GM10266 (cell line): ENCODE data around the gene MAP4K2.

ENCODE experiments used
- DNase-seq: peaks from one replicate; pipeline ENCODE4 v3.0.0; 2012; ENCODE audit errors: extremely low spot score
- TF ChIP-seq, protein P1 (sequence below): IDR thresholded peaks from 2 replicates; pipeline ENCODE4 v1.5.1; 2012; ENCODE audit warnings: mild to moderate bottlenecking, low read depth; ENCODE audit not compliant: control insufficient read depth, insufficient read depth; ENCODE audit errors: missing control alignments

The MAP4K2 gene

DNA sequence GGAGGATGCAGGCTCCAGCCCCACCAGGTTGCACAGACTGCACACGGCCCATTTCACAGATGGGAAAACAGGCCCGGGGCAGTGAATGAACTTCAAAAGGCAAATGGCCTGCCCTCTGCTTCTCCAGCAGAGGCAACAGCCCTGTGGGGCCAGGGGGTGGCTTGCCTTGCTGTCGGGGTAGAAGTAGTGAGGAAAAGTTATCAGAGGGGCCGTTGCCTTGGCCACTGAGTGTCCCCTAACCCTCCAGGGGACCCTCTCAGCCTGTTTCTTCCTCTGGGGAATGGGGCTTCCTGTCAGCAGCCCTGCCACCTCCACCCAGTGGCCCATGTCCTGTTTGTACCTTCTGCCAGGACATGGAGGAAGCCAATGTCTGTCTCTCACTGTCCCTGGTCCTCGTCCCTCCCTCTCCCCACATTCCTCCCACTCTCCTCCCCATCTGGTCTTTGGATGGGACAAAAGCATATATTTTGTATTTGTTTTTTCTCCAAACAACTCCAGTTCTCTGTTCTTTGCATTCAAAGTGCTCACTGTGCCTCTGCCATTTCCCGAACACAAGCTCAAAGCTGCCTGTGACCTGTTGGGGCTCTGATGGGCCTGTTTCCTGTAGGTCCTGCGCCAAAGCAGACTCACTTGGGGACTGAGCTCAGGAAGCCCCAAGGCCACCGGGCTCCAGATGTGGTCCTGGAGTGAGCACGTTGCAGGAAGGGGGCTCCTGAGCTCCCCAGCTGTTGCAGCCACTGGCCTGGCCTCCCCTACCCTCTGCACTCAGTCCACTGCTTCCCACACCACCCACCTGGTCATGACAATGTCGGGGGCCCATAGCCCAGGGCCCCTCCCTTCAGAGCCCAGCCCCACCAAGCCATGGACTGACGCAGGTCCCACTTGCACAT is 9.5 kb downstream of the MAP4K2 start:
- TF ChIP-seq, protein P1, sequence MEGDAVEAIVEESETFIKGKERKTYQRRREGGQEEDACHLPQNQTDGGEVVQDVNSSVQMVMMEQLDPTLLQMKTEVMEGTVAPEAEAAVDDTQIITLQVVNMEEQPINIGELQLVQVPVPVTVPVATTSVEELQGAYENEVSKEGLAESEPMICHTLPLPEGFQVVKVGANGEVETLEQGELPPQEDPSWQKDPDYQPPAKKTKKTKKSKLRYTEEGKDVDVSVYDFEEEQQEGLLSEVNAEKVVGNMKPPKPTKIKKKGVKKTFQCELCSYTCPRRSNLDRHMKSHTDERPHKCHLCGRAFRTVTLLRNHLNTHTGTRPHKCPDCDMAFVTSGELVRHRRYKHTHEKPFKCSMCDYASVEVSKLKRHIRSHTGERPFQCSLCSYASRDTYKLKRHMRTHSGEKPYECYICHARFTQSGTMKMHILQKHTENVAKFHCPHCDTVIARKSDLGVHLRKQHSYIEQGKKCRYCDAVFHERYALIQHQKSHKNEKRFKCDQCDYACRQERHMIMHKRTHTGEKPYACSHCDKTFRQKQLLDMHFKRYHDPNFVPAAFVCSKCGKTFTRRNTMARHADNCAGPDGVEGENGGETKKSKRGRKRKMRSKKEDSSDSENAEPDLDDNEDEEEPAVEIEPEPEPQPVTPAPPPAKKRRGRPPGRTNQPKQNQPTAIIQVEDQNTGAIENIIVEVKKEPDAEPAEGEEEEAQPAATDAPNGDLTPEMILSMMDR: no peak
- DNase-seq: no peak

DNA sequence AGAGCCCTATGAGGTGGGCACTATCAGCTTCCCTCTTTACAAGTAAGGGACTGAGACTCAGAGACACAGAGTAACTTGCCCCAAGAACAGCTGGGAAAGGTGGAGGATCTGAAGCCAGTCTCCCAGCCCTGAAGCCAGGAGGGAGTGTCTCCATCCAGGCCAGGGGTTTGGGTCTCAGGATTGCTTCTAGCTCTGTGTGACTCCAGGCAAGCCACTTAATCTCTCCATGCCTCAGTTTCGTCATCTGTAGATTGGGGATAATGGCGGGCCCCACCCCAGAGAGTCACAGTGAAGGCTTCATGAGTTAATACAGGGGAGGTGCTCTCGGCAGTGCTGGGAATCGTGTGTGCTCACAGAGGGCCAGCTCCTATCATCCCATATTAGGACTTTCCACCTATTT is 10.5 kb downstream of the MAP4K2 start:
- TF ChIP-seq, protein P1: no peak
- no peak for DNase-seq

DNA sequence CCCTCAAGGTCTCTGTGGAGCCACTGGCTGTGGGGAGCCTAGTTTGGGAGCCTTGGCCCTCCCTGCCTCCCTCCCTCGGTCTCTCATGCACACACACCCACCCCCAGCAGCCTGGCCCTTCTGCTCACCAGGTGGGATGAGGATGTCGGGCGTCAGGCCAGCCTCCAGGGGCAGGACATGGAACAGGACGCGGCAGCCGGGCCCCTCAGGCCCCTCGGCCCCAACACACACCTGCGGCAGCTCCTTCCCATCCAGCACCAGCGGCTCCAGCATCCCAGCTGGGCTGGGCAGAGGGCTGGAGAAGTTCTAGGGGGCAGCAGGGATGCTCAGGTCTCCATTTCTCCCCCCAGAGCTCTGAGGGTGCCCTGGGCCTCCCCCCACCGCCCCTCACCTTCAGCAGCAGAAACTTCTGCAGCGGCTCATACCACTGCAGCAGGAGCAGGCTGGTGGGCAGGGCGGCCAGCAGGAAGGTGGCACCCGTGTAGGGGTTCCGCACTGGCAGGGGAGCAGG is 11.2 kb downstream of the MAP4K2 start:
- TF ChIP-seq, protein P1: no peak
- no peak for DNase-seq

DNA sequence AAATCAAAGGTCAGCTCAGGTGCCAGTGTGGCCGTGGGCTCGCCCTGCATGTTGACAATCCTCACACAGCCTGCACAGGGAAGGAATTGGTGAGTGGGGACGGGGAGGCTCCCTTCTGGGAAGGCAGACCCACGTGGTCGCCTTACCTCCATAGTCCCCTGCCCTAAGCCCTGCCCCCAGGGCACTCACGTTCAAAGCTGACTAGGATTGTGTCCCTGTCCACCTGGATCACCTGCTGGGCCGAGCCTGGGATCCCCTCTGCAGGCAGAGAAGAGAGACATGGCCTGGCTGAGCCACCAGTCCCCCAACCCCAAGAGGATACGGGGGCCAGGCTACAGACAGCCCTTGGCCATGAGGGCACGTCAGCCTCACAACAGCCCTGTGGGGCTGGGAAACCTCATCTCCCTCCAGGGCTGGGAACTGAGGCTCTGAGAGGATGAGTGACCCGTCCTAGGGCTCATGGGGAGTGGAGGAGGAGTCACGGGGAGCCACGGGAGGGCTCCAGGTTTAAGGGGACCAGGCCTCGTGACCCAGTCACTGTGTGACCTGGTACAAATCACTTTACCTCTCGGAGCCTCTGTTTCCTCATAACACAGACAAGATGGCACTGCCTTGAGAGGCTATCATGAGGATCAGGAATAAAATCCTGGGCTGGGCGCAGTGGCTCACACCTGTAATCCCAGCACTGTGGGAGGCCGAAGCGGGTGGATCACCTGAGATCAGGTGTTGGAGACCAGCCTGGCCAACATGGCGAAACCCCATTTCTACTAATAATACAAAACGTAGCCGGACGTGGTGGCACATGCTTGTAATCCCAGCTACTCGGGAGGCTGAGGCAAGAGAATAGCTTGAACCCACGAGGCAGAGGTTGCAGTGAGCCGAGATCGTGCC is 12.6 kb downstream of the MAP4K2 start:
- TF ChIP-seq, protein P1: no peak
- no peak for DNase-seq

DNA sequence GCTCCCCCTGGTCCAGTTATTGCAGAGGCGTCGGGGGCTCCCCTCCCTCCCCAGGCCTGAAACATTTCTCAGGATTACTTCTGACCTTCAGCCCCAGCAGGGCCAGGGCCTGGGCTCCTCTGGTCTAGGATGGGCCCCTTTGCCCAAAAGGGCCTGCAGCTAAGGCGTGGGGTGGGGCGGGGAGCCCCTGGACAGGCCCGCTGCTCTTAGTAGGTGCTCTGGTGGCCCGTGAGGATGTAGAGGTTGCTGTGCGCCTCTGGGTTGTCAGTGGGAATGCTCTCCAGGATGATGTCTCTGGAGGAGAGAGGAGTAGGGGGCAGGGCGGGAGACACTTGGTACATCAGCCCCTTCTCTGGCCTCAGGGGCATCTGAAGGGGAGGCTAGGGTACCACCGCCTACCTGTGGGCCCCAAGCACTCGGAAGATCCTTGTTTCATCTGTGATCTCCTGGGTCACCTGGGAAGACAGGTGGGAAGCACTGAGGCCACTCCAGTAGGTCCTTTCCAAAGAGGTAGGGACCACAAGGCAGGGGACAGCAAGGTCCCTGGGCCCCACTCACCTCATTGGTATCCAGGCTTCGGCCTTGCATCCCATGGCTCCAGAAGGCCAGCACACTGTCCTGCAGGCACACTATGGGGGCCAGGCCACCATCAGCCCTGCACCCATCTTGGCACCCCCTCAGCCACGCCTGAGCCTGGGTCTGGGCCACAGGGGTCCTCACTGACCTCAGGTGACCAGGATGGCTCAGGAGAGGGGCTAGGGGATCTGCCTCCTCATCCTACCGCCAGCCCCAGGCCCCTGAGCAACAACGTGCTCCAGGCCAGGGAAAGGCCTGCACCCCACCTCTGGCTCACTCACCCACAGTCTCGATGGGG is 13.4 kb downstream of the MAP4K2 start:
- TF ChIP-seq, protein P1: no peak
- DNase-seq: no peak

GRCh38 chr11:64788321-64789215 is 14.4 kb downstream of the MAP4K2 start:
- TF ChIP-seq, protein P1: no peak
- no peak for DNase-seq
